Mammary epithelial cell (primary cell): Measurements from ENCODE around the gene PLXNA2.

Source experiments
- CTCF ChIP-seq, 2 donors: IDR thresholded peaks in 1 of 2; conservative IDR thresholded peaks in 1 of 2; 2 replicates each; pipeline ENCODE4 v1.5.1; 2011 to 2012; ENCODE audit warnings: inconsistent platforms in 2 of 2, low read length in 2 of 2, mild to moderate bottlenecking in 2 of 2, control low read depth in 1 of 2, low read depth in 1 of 2; ENCODE audit not compliant: insufficient read depth in 1 of 2; ENCODE audit errors: extremely low read depth in 1 of 2
- EZH2 ChIP-seq: IDR thresholded peaks from 2 replicates; pipeline ENCODE4 v1.6.1; 2012; ENCODE audit warnings: low read length, inconsistent platforms, borderline replicate concordance

- TF ChIP-seq CTCF (conservative IDR thresholded peaks at IDR 0.05 in 1 of 2, IDR thresholded peaks at IDR 0.05 in 1 of 2; ENCODE audit: extremely low read depth in 1 of 2, insufficient read depth in 1 of 2, low read depth in 1 of 2, low read length in 2 of 2) = no peak
- no peak for TF ChIP-seq EZH2
Observed at GRCh38 chr1:207996636-207997035, 247.5 kb downstream of the PLXNA2 start.
